Effector memory CD4-positive, alpha-beta T cell (primary cell): ENCODE results near the gene TBX4.

Experiments used
- DNase-seq, 3 donors: peaks; one replicate each; pipeline ENCODE4 v3.0.0-alpha.2; 2020
- H3K27ac ChIP-seq: 2 replicates; pipeline ENCODE4 v1.7.0; 2013; ENCODE audit warnings: mild to moderate bottlenecking, low read length, moderate library complexity; ENCODE audit not compliant: insufficient read depth, poor library complexity, severe bottlenecking
- H3K27me3 ChIP-seq: replicated peaks from 2 replicates; pipeline ENCODE4 v1.7.0; 2013; ENCODE audit warnings: mild to moderate bottlenecking, low read length; ENCODE audit not compliant: insufficient read depth, control insufficient read depth, poor library complexity, severe bottlenecking
- H3K36me3 ChIP-seq: 2 replicates; pipeline ENCODE4 v1.7.0; 2013; ENCODE audit warnings: mild to moderate bottlenecking, low read length, moderate library complexity; ENCODE audit not compliant: control insufficient read depth, insufficient read depth
- H3K4me1 ChIP-seq: 2 replicates; pipeline ENCODE4 v1.7.0; 2013; ENCODE audit warnings: low read length, mild to moderate bottlenecking; ENCODE audit not compliant: control insufficient read depth, insufficient read depth, poor library complexity, severe bottlenecking
- H3K4me3 ChIP-seq: 2 replicates; pipeline ENCODE4 v1.7.0; 2013; ENCODE audit warnings: low read length, low read depth, mild to moderate bottlenecking; ENCODE audit not compliant: insufficient read depth, poor library complexity, severe bottlenecking
- H3K9me3 ChIP-seq: 2 replicates; pipeline ENCODE4 v1.7.0; 2013; ENCODE audit warnings: mild to moderate bottlenecking, low read length, moderate library complexity; ENCODE audit not compliant: control insufficient read depth

Gene TBX4

DNA sequence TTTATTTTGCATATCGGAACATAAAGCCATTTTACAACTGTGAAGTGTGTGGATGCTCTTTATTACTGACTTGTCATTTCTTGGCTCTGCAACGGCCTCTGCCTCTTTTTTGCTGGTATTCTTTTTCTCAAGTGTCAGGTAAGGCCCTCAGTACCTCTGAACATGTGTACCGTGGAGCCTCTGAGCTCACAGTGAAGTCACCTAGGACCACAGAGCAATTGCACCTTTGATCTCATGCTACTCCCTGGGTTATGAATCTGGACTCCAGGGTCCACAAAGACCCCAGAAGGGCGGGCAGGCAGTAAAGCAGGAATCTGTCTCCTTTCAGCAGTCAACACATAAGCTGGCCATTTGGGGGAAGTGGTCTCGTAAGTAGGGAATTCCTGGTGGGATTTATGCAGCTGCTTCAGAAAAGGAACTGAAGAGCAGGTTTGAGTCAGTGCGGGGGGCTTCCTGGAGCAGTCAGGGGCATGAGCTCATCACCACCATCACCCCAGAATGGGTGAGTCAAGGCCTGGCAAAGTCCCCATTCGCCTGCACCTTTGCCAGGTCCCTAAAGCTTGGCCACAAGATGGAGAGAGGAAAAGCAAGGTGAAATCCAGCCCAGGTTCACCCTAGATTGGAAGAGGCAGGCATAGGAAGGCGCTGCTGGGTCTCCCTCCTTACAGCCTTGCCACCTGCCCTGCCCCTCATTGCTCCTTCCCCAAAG, 33.0 kb downstream of the TBX4 start:
- Histone ChIP-seq H3K27me3 (no peaks in the 10 kb centered on the region), H3K36me3 (no peaks in the 10 kb centered on the region), H3K27ac (no peak overlapping the region), H3K4me3 (no peak overlapping the region), H3K4me1 (no peaks in the 10 kb centered on the region), H3K9me3 (no peaks in the 10 kb centered on the region)
- no peak for DNase-seq

DNA sequence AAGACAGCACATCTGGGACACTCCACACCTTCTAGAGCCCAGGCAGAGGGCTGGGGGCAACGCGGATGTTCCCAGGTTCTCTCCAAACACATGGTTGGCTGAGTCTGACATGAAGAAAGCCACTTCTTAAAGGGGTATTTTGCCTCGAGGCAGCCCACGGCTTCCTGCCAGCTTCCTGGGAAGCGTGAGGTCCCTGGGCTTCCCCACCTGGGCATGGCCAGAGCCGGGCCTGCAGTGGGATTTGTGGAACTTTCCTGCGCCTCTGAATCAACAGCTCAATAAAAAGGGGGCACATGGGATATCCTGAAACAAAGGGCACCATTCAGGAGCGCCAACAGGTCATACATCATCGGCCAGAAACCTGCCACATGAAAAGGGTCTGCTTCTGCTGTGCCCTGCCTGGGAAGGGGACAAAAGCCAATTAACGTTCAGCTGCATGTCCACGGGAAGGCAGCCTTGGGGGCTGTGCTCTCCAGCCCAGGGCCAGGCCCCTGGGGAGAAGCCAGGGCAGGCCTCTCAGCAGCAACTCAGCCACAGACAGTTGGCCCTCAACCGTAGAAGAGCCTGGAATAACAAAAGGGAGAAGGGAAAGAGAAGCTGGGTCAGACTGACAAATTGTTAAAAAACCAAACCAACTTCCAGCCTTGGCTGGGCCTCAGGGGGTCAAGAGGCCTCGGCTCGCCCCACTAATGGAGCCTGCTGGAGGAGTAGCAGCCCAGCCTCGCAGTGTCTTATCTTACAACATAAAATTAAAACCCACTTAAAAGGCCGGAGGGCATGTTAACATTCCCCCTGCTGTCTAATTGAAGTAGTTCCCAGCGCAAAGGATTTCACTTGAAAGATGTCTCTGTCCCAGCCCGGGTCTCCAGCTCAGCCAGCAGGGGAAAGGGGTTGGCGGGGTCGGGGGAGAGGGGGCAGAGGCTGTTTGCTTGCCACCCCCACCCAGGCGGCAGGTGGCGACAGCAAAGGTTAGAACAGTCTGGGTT, 34.2 kb downstream of the TBX4 start:
- H3K36me3 ChIP-seq = no peaks in the 10 kb centered on the region
- DNase-seq = no peak
- H3K27ac ChIP-seq = no peak overlapping the region
- H3K9me3 ChIP-seq = no peaks in the 10 kb centered on the region
- H3K4me1 ChIP-seq = no peaks in the 10 kb centered on the region
- no peak overlapping the region for H3K4me3 ChIP-seq
- H3K27me3 ChIP-seq = no peaks in the 10 kb centered on the region

DNA sequence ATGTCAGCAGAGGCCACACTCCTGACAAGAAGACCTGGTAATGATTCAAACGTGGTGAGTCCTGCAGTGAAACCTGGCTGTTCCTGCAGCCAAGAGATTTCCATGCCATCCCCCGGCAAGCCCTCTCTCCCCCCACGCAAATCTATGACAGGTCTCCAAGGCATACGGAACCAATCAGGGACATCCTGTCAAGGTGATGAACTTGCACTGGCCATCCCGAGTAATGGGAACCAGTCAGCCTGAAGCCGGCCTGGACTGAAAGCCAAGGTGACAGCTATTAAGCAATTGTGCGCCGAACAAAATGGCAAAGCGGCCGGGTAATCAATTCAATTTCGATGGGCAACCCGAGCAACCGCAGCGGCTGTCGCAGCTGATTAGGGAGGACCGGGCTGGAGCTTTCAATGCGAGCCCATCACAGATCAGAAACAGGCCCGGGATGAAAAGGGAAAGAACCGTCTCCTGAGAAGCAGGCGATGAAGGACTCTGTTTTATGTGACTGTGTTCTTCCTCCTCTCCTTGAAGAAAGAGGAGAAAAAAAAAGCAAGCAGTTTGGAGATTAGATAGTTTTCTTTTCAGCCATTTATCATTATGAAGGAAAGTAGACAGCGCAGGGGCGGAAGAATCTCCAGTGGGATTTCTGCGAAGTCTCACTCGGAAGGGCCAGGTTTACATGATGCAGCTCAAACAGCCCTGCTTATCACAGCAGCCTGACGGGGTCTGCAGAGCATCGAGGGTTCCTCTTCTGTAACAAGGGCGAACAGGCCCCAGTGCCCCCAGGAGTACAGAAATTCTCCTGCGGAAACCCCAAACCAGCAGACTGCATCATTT, 35.2 kb downstream of the TBX4 start:
- Histone ChIP-seq H3K9me3 (no peaks in the 10 kb centered on the region), H3K4me1 (no peaks in the 10 kb centered on the region), H3K27me3 (no peaks in the 10 kb centered on the region), H3K4me3 (no peak overlapping the region), H3K36me3 (no peaks in the 10 kb centered on the region), H3K27ac (no peak overlapping the region)
- DNase-seq = no peak

DNA sequence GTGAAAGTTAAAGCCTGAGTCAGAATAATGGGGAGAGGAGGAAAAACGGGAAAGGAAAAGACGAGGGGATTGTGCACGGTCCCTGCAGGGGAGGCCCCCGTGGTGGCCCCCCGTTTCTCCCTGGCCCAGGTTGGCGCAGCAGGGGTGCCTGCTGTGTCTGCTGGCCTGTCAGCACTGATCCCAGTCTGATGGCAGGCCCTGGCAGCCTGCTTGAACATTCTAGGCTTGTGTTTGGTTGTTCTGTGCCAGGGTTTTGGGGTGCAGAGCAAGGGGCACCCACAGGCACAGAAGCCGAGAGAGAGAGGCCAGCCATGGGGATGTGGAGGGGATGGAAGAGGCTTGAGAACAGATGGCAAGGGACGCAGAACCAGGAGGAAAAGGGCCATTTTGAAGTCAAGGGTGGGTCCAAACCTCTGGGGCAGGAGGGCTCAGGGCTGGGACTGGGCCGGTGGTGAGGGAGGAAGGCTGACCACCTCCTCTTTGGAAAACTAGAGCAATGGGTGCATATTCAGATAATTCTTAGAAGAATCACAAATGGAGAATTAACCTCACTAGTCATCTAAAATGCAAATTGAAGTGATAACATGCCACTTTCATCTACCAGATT, 35.9 kb downstream of the TBX4 start:
- Histone ChIP-seq H3K4me1 (no peaks in the 10 kb centered on the region), H3K27me3 (no peaks in the 10 kb centered on the region), H3K27ac (no peak overlapping the region), H3K36me3 (no peaks in the 10 kb centered on the region), H3K9me3 (no peaks in the 10 kb centered on the region), H3K4me3 (no peak overlapping the region)
- DNase-seq = no peak

DNA sequence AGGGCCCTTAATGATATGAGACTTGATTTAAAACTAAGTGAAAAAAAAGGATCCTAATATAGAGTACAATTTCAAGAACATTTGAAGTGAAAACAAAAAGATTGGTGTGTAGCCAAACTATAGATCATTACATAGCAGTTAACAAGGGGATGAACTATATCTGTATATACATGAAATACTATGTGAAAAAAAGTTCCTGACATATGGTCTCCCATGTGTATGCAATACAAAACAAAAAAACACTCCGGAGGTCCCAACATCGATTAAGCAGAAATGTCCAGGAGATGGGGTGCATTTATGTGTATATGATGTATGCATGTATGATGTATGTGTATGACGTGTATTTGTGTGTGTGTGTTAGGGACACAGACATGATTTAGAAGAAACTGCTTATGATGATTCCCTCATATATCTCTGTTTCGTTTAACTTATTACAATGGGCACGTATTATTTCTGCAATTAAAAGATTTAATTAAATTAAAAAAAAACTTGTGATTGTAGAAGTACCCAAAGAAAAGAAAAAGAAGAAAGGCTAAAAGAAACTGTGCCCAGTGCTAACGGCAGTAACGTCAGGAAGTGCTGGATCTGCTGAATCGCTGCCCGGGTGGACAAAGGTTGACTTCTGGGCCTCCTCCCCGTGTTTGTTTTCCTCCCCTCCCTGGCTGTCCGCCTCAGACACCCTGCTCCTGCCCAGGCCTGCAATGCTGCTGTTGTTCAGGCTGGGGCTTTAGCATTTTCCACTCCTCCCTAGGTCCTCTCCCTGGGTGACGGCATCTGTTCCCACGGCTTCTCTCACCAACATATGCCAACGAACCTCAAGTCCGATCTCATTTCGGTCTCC, 36.9 kb downstream of the TBX4 start:
- DNase-seq = no peak
- no peaks in the 10 kb centered on the region for H3K36me3 ChIP-seq
- H3K27ac ChIP-seq = no peak overlapping the region
- H3K4me3 ChIP-seq = no peak overlapping the region
- H3K4me1 ChIP-seq = no peaks in the 10 kb centered on the region
- H3K9me3 ChIP-seq = no peaks in the 10 kb centered on the region
- no peaks in the 10 kb centered on the region for H3K27me3 ChIP-seq

DNA sequence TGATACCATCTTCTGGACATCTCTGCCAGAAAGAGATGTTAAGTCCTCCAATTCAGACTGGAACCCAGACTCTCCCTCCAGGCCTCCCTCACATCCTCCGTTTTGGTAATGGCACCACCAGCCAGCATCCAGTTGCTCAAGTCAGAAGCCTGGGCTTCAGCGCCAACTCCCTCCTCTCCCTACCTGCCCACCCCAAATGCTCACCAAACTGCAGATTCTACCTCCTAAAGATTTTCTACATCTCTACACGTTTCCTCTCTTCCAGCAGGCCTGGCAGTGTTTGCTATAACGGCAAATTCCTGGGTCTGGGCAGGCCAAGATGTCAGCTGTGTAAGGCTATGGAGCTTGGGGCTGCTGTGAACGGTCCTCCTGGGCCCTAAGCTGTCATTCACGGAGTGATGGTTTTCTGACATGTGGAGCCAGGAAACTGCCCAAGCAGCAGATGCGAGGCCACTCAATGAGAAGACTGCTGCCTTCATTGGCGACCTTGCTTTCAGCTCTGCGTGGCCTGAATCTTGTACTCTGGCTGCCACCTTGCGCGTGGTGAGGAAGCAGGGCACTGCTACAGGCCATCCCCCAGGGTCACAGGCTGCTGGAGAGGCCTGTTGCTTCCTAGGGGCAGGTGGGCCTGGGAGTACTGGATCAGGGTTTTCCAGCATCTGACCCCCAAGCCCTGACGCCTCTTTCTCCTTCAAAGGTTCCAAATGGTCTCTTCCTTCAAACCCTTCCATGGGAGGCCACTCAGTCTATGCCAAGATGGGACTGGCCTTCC, 37.7 kb downstream of the TBX4 start:
- H3K36me3 ChIP-seq = no peaks in the 10 kb centered on the region
- no peaks in the 10 kb centered on the region for H3K4me1 ChIP-seq
- H3K27ac ChIP-seq = no peak overlapping the region
- no peaks in the 10 kb centered on the region for H3K9me3 ChIP-seq
- DNase-seq = no peak
- H3K4me3 ChIP-seq = no peak overlapping the region
- H3K27me3 ChIP-seq = no peaks in the 10 kb centered on the region

DNA sequence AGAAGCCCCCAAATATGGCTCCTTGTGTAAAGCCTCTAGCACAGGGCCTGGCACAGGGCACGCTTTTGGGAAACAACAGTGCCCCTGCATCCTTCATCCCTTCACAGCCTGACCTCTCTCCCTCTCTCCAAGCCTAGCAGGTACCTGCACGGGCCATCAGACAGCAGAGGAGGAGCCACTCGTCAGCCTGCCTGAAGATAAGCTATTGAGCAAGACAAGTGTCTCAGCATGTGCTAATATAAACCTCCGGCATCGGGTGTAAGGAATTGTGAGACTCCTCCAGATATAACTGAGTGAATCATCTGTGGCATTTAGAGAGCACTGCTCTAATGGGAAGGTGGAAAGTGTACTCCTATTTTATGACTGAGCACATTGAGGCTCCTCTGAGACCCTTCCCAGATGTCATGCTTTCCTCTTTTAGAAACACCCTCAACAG, 38.3 kb downstream of the TBX4 start:
- Histone ChIP-seq H3K27ac (no peak overlapping the region), H3K9me3 (no peaks in the 10 kb centered on the region), H3K4me1 (no peaks in the 10 kb centered on the region), H3K4me3 (no peak overlapping the region), H3K27me3 (no peaks in the 10 kb centered on the region), H3K36me3 (no peaks in the 10 kb centered on the region)
- DNase-seq = no peak

DNA sequence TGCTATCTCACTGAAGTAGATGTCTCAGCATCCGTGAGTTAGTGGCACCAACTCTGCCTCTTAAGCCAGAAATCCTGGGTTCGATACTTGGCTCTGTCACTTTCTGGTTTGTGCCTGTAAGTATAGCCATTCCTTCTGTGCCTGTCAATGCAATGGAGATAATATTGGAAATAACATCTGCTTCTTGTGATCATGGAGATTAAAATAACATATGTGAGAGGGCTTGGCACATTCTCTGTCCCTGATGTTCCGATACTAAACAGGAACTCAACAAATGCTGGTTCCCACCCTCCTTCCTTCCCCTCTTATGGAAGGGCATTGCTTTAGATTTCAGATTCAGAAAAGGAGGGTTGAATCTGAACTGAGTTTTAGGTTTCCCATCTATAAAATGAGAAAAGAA, 39.8 kb downstream of the TBX4 start:
- Histone ChIP-seq H3K9me3 (no peaks in the 10 kb centered on the region), H3K27me3 (no peaks in the 10 kb centered on the region), H3K4me1 (no peaks in the 10 kb centered on the region), H3K4me3 (no peak overlapping the region), H3K36me3 (no peaks in the 10 kb centered on the region), H3K27ac (no peak overlapping the region)
- DNase-seq = no peak
